ENCODE measurements around the gene HSPB2.

DNA sequence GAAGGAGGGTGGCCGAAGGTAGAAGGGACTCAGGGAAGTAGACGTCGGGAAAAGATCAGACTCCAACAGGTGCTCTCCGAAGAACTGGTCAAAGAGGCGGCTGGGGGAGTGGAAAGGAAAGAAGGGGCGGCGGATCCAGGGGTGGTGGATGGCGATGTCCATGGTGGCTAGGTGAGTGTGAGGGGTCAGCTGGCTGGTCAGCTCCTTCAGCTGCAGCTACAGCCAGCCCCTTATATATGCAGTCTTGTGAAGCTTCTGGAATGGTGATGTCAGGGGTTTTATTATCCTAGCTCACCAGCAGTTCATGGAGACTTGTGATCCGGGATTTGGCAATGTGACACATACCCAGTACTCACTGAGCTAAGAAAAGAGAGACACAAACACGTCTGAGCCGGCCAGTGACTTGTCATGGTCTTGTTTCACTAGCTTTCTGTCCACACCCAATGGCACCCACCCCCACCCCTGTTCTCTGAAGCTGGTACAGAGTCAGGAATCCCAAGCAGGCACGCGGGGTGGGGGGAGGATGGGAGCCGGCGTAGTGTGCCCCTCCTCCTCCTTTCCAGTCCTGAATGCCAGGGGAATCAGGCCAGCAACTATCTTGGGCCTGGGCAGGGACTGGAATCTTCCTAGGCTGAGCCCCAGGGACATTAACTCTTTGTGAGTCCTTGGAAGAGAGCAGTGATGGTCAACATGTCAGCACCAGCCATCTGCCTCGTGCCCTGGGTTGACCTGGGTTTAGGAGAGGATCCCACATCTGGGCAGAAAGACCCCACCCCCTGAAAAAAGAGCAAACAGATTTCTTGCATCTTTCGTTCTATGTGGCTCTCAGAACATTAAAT, 752 bp upstream of the HSPB2 start, which contains the start of gene CRYAB:
- TF ChIP-seq, protein P1, sequence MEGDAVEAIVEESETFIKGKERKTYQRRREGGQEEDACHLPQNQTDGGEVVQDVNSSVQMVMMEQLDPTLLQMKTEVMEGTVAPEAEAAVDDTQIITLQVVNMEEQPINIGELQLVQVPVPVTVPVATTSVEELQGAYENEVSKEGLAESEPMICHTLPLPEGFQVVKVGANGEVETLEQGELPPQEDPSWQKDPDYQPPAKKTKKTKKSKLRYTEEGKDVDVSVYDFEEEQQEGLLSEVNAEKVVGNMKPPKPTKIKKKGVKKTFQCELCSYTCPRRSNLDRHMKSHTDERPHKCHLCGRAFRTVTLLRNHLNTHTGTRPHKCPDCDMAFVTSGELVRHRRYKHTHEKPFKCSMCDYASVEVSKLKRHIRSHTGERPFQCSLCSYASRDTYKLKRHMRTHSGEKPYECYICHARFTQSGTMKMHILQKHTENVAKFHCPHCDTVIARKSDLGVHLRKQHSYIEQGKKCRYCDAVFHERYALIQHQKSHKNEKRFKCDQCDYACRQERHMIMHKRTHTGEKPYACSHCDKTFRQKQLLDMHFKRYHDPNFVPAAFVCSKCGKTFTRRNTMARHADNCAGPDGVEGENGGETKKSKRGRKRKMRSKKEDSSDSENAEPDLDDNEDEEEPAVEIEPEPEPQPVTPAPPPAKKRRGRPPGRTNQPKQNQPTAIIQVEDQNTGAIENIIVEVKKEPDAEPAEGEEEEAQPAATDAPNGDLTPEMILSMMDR (conservative IDR thresholded peaks at IDR 0.05 in 1 of 2, IDR thresholded peaks at IDR 0.05 in 1 of 2; ENCODE audit: low read depth in 1 of 2, low read length in 2 of 2), result no peak
- no peak for TF ChIP-seq EZH2 (IDR thresholded peaks at IDR 0.05; ENCODE audit: low read length, missing control alignments)

All from fibroblast of lung (primary cell).